OCI-LY7 (cell line): ENCODE data around the gene GNAS-AS1.

Experiments
- EZH2phosphoT487 ChIP-seq: fragments of 200-600 bp; sonication (generic); IDR thresholded peaks from 2 replicates; pipeline ENCODE4 v1.6.1; 2018; ENCODE audit warnings: low read depth, borderline replicate concordance, mild to moderate bottlenecking, mixed run types, antibody characterized with exemption, low read length, moderate library complexity, mixed read lengths
- TF ChIP-seq, protein P1 (sequence below): fragments of 200-600 bp; sonication (generic); conservative IDR thresholded peaks from 2 replicates; pipeline ENCODE4 v1.5.1; 2014; ENCODE audit warnings: mild to moderate bottlenecking, antibody characterized with exemption, low read length, moderate library complexity, mixed read lengths

DNA sequence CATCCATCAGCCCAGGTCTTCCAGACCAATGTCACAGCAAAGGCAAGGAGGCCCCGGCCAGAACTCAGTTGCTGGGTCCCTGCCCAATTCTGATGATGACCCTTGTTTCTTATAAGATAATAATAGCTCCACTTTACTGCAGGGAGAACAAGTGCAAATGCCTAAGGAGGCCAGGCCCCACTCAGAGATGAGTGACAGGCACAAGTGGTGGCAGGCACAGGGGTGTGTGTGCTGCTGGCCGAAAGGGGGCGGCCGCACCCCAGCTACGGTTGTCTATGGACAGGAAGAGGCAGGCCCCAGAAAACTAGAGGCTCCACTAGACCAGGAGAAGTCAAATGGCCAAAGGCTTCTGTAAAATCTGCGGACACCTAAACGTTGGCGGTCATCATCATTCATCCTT is 28.6 kb downstream of the GNAS-AS1 start:
- TF ChIP-seq, protein P1, sequence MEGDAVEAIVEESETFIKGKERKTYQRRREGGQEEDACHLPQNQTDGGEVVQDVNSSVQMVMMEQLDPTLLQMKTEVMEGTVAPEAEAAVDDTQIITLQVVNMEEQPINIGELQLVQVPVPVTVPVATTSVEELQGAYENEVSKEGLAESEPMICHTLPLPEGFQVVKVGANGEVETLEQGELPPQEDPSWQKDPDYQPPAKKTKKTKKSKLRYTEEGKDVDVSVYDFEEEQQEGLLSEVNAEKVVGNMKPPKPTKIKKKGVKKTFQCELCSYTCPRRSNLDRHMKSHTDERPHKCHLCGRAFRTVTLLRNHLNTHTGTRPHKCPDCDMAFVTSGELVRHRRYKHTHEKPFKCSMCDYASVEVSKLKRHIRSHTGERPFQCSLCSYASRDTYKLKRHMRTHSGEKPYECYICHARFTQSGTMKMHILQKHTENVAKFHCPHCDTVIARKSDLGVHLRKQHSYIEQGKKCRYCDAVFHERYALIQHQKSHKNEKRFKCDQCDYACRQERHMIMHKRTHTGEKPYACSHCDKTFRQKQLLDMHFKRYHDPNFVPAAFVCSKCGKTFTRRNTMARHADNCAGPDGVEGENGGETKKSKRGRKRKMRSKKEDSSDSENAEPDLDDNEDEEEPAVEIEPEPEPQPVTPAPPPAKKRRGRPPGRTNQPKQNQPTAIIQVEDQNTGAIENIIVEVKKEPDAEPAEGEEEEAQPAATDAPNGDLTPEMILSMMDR, result no peak
- TF ChIP-seq EZH2phosphoT487, result no peak
